Natural killer cell (primary cell): Measurements from ENCODE around the gene RUNX2. TPM values are rescaled to one million over a fixed set of nuclear protein-coding genes. Genes with fewer than 3 reads are reported as not detected.

ENCODE experiments used
- ATAC-seq, 3 donors: fragments of 150-1000 bp in 2 of 3; fragments of 200-7000 bp in 1 of 3; cut with Tn5 transposase; 1 replicate in 1 of 3; 2 replicates in 2 of 3; pipeline ENCODE4 v1.10.0; 2021; ENCODE audit warnings: mild to moderate bottlenecking in 2 of 3, moderate library complexity in 2 of 3
- DNase-seq, 2 donors: peaks; one replicate each; pipeline versions ENCODE4 v3.0.0 to v3.0.0-alpha.2; 2013 to 2021; ENCODE audit warnings: mixed read lengths in 1 of 2
- H3K27ac ChIP-seq: one replicate; pipeline ENCODE4 v1.5.1; 2013; ENCODE audit warnings: mild to moderate bottlenecking, low read length
- H3K27me3 ChIP-seq: one replicate; pipeline ENCODE4 v1.6.1; 2013; ENCODE audit warnings: low read length; ENCODE audit not compliant: control insufficient read depth, insufficient read depth
- H3K36me3 ChIP-seq: one replicate; pipeline ENCODE4 v1.6.1; 2013; ENCODE audit warnings: low read length; ENCODE audit not compliant: control insufficient read depth, insufficient read depth
- H3K4me1 ChIP-seq: one replicate; pipeline ENCODE4 v1.6.1; 2013; ENCODE audit warnings: low read length; ENCODE audit not compliant: control insufficient read depth, insufficient read depth
- H3K4me3 ChIP-seq: one replicate; pipeline ENCODE4 v1.5.1; 2013; ENCODE audit warnings: low read length
- H3K9me3 ChIP-seq: one replicate; pipeline ENCODE4 v1.6.1; 2013; ENCODE audit warnings: low read length; ENCODE audit not compliant: control insufficient read depth, insufficient read depth
- H3K27ac Mint-ChIP-seq, 2 donors: one replicate each; pipeline ENCODE4 v1.8.0; 2022; ENCODE audit warnings: mild to moderate bottlenecking in 2 of 2, mixed read lengths in 2 of 2, moderate library complexity in 1 of 2
- H3K27me3 Mint-ChIP-seq, 2 donors: one replicate each; pipeline ENCODE4 v1.8.0; 2022; ENCODE audit warnings: low read depth in 2 of 2, mixed read lengths in 2 of 2
- H3K36me3 Mint-ChIP-seq: one replicate; pipeline ENCODE4 v1.8.0; 2022; ENCODE audit warnings: mixed read lengths
- H3K4me1 Mint-ChIP-seq, 2 donors: one replicate each; pipeline ENCODE4 v1.8.0; 2022; ENCODE audit warnings: mixed read lengths in 2 of 2
- H3K4me3 Mint-ChIP-seq: one replicate; pipeline ENCODE4 v1.8.0; 2022; ENCODE audit warnings: mild to moderate bottlenecking, moderate library complexity, mixed read lengths
- H3K9me3 Mint-ChIP-seq, 2 donors: one replicate each; pipeline ENCODE4 v1.8.0; 2022; ENCODE audit warnings: mixed read lengths in 2 of 2
- CTCF ChIP-seq: fragments of 200-600 bp; IDR thresholded peaks from one replicate; pipeline ENCODE4 v1.8.0; 2022; ENCODE audit warnings: antibody characterized with exemption
- WGBS: methylation state at CpG from one replicate; pipeline ENCODE4 v1.1.7; 2013; ENCODE audit warnings: missing lambda C conversion rate; ENCODE audit not compliant: insufficient coverage; 5-methylcytosine and 5-hydroxymethylcytosine counted together
- intact Hi-C: fragments of 100-400 bp; cut with micrococcal nuclease; formaldehyde crosslinking; loops from one replicate; pipeline ENCODE4 v1.14.2; 2022
- total RNA-seq, 4 donors: library from RNA; stranded (reverse); fragments of 120-200 nt in 1 of 4; gene quantifications; one replicate each; pipeline versions ENCODE4 v1.2.3 to v1.2.4, GENCODE V29; 2013 to 2022

The RUNX2 gene
- total RNA-seq, 3 donors from 2014 or later (not counting 1 experiment from before 2014, with no cell fraction given), result 5.0 to 19.2 (median 7.0) TPM

- H3K27ac Mint-ChIP-seq, result no peak overlapping the region
- DNase-seq (no peak), ATAC-seq (no peak)
- Histone ChIP-seq H3K27ac (no peak overlapping the region), H3K27me3 (no peaks in the 10 kb centered on the region), H3K36me3 (no peaks in the 10 kb centered on the region), H3K4me3 (no peak overlapping the region), H3K4me1 (no peaks in the 10 kb centered on the region), H3K9me3 (no peaks in the 10 kb centered on the region)
- H3K27me3 Mint-ChIP-seq, result no peaks in the 10 kb centered on the region
- H3K36me3 Mint-ChIP-seq, result no peaks in the 10 kb centered on the region
- 86% methylated on average over 1 of the region's 1 CpG for WGBS
- TF ChIP-seq CTCF, result no peak
- no peaks in the 10 kb centered on the region for H3K4me1 Mint-ChIP-seq
- intact Hi-C loops, result no loop called here
- H3K9me3 Mint-ChIP-seq, result no peaks in the 10 kb centered on the region
- no peak overlapping the region for H3K4me3 Mint-ChIP-seq
These were observed 38.4 kb downstream of the RUNX2 start for GRCh38 chr6:45366534-45366933.

GRCh38 chr6:45367999-45368398 lies 39.9 kb downstream of the RUNX2 start:
- Histone ChIP-seq H3K27me3 (no peaks in the 10 kb centered on the region), H3K4me1 (no peaks in the 10 kb centered on the region), H3K36me3 (no peaks in the 10 kb centered on the region), H3K9me3 (no peaks in the 10 kb centered on the region), H3K4me3 (no peak overlapping the region), H3K27ac (no peak overlapping the region)
- TF ChIP-seq CTCF, result no peak
- Mint-ChIP-seq H3K4me3 (no peak overlapping the region), H3K27ac (no peak overlapping the region), H3K27me3 (no peaks in the 10 kb centered on the region), H3K36me3 (no peaks in the 10 kb centered on the region), H3K9me3 (no peaks in the 10 kb centered on the region), H3K4me1 (no peaks in the 10 kb centered on the region)
- no peak for ATAC-seq
- intact Hi-C loops, result no loop called here
- no peak for DNase-seq

GRCh38 chr6:45369870-45370269 lies 41.7 kb downstream of the RUNX2 start:
- H3K27me3 ChIP-seq, result no peaks in the 10 kb centered on the region
- TF ChIP-seq CTCF, result no peak
- Mint-ChIP-seq H3K9me3 (no peaks in the 10 kb centered on the region), H3K36me3 (no peaks in the 10 kb centered on the region), H3K4me3 (no peak overlapping the region), H3K27ac (no peak overlapping the region), H3K4me1 (no peaks in the 10 kb centered on the region), H3K27me3 (no peaks in the 10 kb centered on the region)
- H3K9me3 ChIP-seq, result no peaks in the 10 kb centered on the region
- ATAC-seq (no peak), DNase-seq (no peak)
- WGBS, result 86% methylated on average over 1 of the region's 1 CpG
- no peaks in the 10 kb centered on the region for H3K36me3 ChIP-seq
- no peaks in the 10 kb centered on the region for H3K4me1 ChIP-seq
- H3K27ac ChIP-seq, result no peak overlapping the region
- intact Hi-C loops, result no loop called here
- H3K4me3 ChIP-seq, result no peak overlapping the region

GRCh38 chr6:45371924-45372573 lies 43.9 kb downstream of the RUNX2 start:
- H3K9me3 ChIP-seq, result no peaks in the 10 kb centered on the region
- peaks cover 7% of the 10 kb centered on the region in 2 donors for H3K4me1 Mint-ChIP-seq
- no peaks in the 10 kb centered on the region for H3K36me3 Mint-ChIP-seq
- H3K36me3 ChIP-seq, result no peaks in the 10 kb centered on the region
- no peak overlapping the region for H3K4me3 Mint-ChIP-seq
- DNase-seq, result no peak
- no peaks in the 10 kb centered on the region for H3K4me1 ChIP-seq
- no peak for TF ChIP-seq CTCF
- H3K27me3 Mint-ChIP-seq, result no peaks in the 10 kb centered on the region
- H3K4me3 ChIP-seq, result no peak overlapping the region
- H3K9me3 Mint-ChIP-seq, result no peaks in the 10 kb centered on the region
- no peak overlapping the region for H3K27ac Mint-ChIP-seq
- ATAC-seq, result no peak
- intact Hi-C loops, result no loop called here
- no peak overlapping the region for H3K27ac ChIP-seq
- H3K27me3 ChIP-seq, result no peaks in the 10 kb centered on the region
- WGBS, result 92% methylated on average over 2 of the region's 3 CpGs
